Lung (tissue), 12 donors: Measurements from ENCODE around the gene EXO5. TPM values are rescaled to one million over a fixed set of nuclear protein-coding genes. Genes with fewer than 3 reads are reported as not detected.
"Not testable (repeated sequence)": the region's sequence is repeated elsewhere in the genome, so short reads cannot be mapped to it uniquely, and the experiment has no call there.

ENCODE experiments used
- ATAC-seq: fragments of 200-7000 bp; cut with Tn5 transposase; one replicate; pipeline ENCODE4 v1.9.1; 2020; ENCODE audit warnings: moderate number of reproducible peaks; ENCODE audit not compliant: insufficient read depth, low FRiP score
- DNase-seq, 3 donors: peaks; one replicate each; pipeline ENCODE4 v3.0.0-alpha.2; 2013 to 2017
- H3K27ac ChIP-seq, 2 donors: one replicate each; pipeline ENCODE4 v1.5.1; 2013; ENCODE audit warnings: mild to moderate bottlenecking in 2 of 2, moderate library complexity in 2 of 2, control low read depth in 1 of 2, inconsistent platforms in 1 of 2, low read depth in 1 of 2, low read length in 1 of 2
- H3K27me3 ChIP-seq, 3 donors: one replicate each; pipeline ENCODE4 v1.5.1; 2013; ENCODE audit warnings: low read length in 2 of 3; ENCODE audit not compliant: control insufficient read depth in 3 of 3, insufficient read depth in 3 of 3
- H3K36me3 ChIP-seq, 4 donors: one replicate each; pipeline ENCODE4 v1.5.1; 2013; ENCODE audit warnings: low read length in 4 of 4, mild to moderate bottlenecking in 1 of 4, moderate library complexity in 1 of 4; ENCODE audit not compliant: control insufficient read depth in 4 of 4, insufficient read depth in 4 of 4
- H3K4me1 ChIP-seq, 5 donors: one replicate each; pipeline ENCODE4 v1.5.1; 2013; ENCODE audit warnings: low read length in 5 of 5, mild to moderate bottlenecking in 2 of 5, moderate library complexity in 1 of 5; ENCODE audit not compliant: control insufficient read depth in 5 of 5, insufficient read depth in 5 of 5
- H3K4me3 ChIP-seq: one replicate; pipeline ENCODE4 v1.5.1; 2013; ENCODE audit warnings: mild to moderate bottlenecking, control low read depth, moderate library complexity
- H3K9ac ChIP-seq, 2 donors: one replicate each; pipeline ENCODE4 v1.5.1; 2013; ENCODE audit warnings: low read length in 2 of 2, control low read depth in 1 of 2; ENCODE audit not compliant: insufficient read depth in 1 of 2
- H3K9me3 ChIP-seq, 4 donors: one replicate each; pipeline ENCODE4 v1.5.1; 2013; ENCODE audit warnings: low read length in 3 of 4, mild to moderate bottlenecking in 1 of 4, moderate library complexity in 1 of 4; ENCODE audit not compliant: control insufficient read depth in 4 of 4, insufficient read depth in 3 of 4
- WGBS, 2 donors: extraction: QIAGEN DNeasy Blood & Tissue Kit; methylation state at CpG; one replicate each; pipeline ENCODE4 v1.1.7; 2013; 5-methylcytosine and 5-hydroxymethylcytosine counted together
- polyA plus RNA-seq, 2 donors: library from polyadenylated mRNA; stranded (reverse); fragments of 200-250 nt; gene quantifications; one replicate each; pipeline ENCODE4 v1.2.1, GENCODE V29; 2013
- total RNA-seq, 2 donors: library from RNA; depleted of rRNA in 1 of 2; stranded (reverse); fragments of >200 nt in 1 of 2; gene quantifications; one replicate each; pipeline ENCODE4 v1.2.1, GENCODE V29; 2014 to 2021
- TF ChIP-seq, protein P1 (sequence below): IDR thresholded peaks from 2 replicates; pipeline ENCODE4 v1.5.1; 2012; ENCODE audit warnings: mild to moderate bottlenecking; ENCODE audit errors: control extremely low read depth, extremely low read depth
- donor health status: control.
- donor health status: control.
- donor health status: Bipolar disorder and iron deficiency.
- donor health status: healthy.
- donor health status: DM: yes; HTN: yes; CAD: no.

The EXO5 gene
- total and polyA plus RNA-seq, 4 donors: 4.8 to 8.4 (median 5.2) TPM

DNA sequence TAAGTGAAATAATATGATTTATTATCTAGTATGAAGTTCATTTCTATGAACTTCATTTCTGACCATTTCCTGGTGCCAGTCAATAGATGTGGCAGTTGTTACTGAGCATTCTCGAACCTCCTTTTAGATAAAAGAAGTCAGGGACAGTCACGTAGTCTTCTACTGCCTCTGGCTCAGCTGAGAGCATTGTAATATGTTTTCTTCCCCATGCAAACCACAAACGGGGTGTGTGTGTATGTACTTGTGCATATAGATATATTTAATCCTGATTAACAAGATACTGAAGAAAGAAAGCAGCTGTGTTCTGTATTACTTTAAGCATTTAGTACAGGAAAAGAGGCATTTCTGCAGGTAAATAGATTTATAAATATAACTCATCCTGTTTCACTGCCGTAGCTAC is 44.5 kb downstream of the EXO5 start:
- Histone ChIP-seq H3K36me3 (no peaks in the 10 kb centered on the region), H3K9ac (no peak overlapping the region), H3K4me3 (no peak overlapping the region), H3K27ac (no peak overlapping the region), H3K27me3 (no peaks in the 10 kb centered on the region), H3K4me1 (no peaks in the 10 kb centered on the region), H3K9me3 (peaks cover 0 to 2% (median 0%) of the 10 kb centered on the region in 4 donors)
- no peak for ATAC-seq
- TF ChIP-seq, protein P1, sequence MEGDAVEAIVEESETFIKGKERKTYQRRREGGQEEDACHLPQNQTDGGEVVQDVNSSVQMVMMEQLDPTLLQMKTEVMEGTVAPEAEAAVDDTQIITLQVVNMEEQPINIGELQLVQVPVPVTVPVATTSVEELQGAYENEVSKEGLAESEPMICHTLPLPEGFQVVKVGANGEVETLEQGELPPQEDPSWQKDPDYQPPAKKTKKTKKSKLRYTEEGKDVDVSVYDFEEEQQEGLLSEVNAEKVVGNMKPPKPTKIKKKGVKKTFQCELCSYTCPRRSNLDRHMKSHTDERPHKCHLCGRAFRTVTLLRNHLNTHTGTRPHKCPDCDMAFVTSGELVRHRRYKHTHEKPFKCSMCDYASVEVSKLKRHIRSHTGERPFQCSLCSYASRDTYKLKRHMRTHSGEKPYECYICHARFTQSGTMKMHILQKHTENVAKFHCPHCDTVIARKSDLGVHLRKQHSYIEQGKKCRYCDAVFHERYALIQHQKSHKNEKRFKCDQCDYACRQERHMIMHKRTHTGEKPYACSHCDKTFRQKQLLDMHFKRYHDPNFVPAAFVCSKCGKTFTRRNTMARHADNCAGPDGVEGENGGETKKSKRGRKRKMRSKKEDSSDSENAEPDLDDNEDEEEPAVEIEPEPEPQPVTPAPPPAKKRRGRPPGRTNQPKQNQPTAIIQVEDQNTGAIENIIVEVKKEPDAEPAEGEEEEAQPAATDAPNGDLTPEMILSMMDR: no peak
- no peak for DNase-seq
- WGBS, 2 donors: 57 to 58% methylated on average over 4 of the region's 4 CpGs

DNA sequence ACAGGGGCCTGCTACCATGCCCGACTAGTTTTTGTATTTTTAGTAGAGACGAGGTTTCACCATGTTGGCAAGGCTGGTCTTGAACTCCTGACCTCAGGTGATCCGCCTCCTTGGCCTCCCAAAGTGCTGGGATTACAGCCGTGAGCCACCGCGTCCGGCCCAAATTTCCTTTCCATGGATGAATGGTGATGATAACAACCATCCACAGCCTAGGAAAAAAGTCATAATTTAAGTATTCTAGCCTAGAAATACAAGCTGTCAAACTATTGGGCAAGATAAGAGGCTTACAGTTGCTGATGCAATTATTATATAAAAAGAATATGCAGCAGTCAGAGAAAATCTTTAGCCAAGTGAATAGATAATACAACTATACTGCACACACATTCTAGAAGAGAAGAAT is 46.2 kb downstream of the EXO5 start:
- not testable (repeated sequence) for H3K4me1 ChIP-seq, H3K4me3 ChIP-seq, H3K36me3 ChIP-seq, H3K9me3 ChIP-seq, ATAC-seq, H3K27me3 ChIP-seq, DNase-seq, H3K27ac ChIP-seq, H3K9ac ChIP-seq
- WGBS, 2 donors: 93 to 94% methylated on average over 7 of the region's 7 CpGs

- H3K9me3 ChIP-seq: no peaks in the 10 kb centered on the region
- DNase-seq: no peak
- H3K36me3 ChIP-seq: no peaks in the 10 kb centered on the region
- WGBS, 2 donors: 92 to 96% methylated on average over 5 of the region's 5 CpGs
- H3K27me3 ChIP-seq: no peaks in the 10 kb centered on the region
- H3K4me1 ChIP-seq: no peaks in the 10 kb centered on the region
- H3K9ac ChIP-seq: no peak overlapping the region
- H3K4me3 ChIP-seq: no peak overlapping the region
- TF ChIP-seq, protein P1: no peak
- no peak overlapping the region for H3K27ac ChIP-seq
- no peak for ATAC-seq
Observed at GRCh38 chr1:40556121-40556520, 47.6 kb downstream of the EXO5 start.

DNA sequence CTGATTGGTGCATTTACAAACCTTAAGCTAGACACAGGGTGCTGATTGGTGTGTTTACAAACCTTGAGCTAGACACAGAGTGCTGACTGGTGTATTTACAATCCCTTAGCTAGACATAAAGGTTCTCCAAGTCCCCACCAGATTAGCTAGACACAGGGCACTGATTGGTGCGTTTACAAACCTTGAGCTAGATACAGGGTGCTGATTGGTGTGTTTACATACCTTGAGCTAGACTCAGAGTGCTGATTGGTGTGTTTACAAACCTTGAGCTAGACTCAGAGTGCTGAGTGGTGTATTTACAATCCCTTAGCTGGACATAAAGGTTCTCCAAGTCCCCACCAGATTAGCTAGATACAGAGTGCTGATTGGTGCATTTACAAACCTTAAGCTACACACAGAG is 49.7 kb downstream of the EXO5 start:
- not testable (repeated sequence) for ATAC-seq, H3K27me3 ChIP-seq, H3K9ac ChIP-seq, H3K27ac ChIP-seq, H3K4me3 ChIP-seq, H3K4me1 ChIP-seq, H3K36me3 ChIP-seq, DNase-seq, H3K9me3 ChIP-seq
- WGBS, 2 donors: 92 to 93% methylated on average over 1 of the region's 1 CpG

DNA sequence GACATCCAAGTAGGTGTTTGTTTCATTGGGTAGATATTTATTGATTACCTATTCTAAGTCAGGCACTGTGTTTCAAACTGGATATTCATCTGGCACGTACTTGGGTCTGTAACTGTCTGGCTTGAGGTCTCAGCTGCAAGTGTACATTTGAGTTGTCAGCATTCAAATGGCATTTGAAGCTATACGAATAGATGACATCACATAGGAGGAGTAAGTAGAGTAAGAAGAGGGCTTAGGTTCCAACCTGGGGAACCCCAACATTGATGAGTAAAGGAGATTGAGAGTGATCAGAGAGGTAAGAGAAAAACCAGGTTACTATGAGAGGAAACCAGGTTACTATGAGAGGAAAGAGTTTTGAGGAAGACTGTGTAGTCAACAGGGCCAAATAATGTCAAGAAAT is 53.6 kb downstream of the EXO5 start:
- 79 to 93% methylated on average over 2 of the region's 2 CpGs for WGBS, 2 donors
- no peak for DNase-seq
- Histone ChIP-seq H3K9me3 (no peaks in the 10 kb centered on the region), H3K9ac (no peak overlapping the region), H3K36me3 (no peaks in the 10 kb centered on the region), H3K4me1 (no peaks in the 10 kb centered on the region), H3K4me3 (no peak overlapping the region), H3K27ac (no peak overlapping the region), H3K27me3 (no peaks in the 10 kb centered on the region)
- ATAC-seq: no peak
- TF ChIP-seq, protein P1: no peak
